Measurements from ENCODE around the gene SLC48A1.

SLC48A1 gene

DNA sequence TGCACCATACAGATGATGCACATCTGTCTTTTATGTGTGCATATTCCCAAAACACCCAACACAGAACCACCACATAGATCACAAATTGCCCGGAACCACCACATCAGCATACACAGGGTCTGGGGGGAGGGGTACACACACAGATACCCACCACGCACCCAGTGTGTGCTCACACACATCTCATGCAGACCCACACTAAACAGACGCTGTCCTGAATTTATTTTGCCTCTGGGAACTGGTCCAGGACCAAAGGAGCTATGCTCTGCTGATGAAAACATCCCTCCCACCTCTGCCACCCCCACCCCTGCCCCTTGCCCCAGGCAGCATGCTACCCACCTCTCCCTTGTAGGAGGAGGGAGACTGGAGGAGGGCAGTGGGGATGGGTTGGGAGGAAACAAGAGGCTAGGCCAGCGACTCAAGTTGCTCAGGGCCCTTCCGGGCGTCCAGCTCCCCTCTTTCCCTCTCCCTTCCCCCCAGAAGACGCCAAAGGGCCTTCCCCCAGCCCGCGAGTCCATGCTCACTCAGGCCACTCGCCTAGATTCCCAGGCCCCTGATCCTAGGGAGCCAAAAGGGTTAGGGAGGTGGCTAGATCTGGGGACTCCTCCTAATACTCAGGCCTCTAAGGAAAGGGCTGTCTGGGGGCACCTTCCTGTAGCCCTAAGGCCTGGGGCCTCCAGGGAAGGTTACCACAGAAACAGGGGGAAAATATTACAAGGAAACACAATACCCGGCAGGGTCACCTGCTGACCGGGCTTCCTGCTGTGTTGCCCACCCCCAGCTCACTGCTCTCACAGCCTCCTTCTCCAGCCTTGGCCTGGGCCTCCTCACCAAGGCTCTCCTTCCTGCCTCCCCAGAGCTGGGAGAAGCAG, 43.6 kb downstream of the SLC48A1 start:
- H3K27me3 ChIP-seq (ENCODE audit: control insufficient read depth in 2 of 2, insufficient read depth in 2 of 2, low read length in 2 of 2): no peaks in the 10 kb centered on the region
- peaks cover 54 to 68% of the 10 kb centered on the region in 2 donors for H3K4me1 ChIP-seq (ENCODE audit: control insufficient read depth in 2 of 2, insufficient read depth in 2 of 2, low read length in 2 of 2)
- no peaks in the 10 kb centered on the region for H3K36me3 ChIP-seq (ENCODE audit: control insufficient read depth in 2 of 2, insufficient read depth in 2 of 2, low read length in 2 of 2)
- no peaks in the 10 kb centered on the region for H3K9me3 ChIP-seq (ENCODE audit: control insufficient read depth in 2 of 2, low read length in 2 of 2)
- H3K9ac ChIP-seq (ENCODE audit: low read depth in 1 of 2, low read length in 2 of 2): peak overlapping the region; percentile 44 to 47
- H3K4me3 ChIP-seq (ENCODE audit: low read length in 2 of 2): peak overlapping the region; percentile 13 to 74
- peak overlapping the region; percentile 86 to 98 for H3K27ac ChIP-seq (ENCODE audit: low read depth in 2 of 2, low read length in 2 of 2)

DNA sequence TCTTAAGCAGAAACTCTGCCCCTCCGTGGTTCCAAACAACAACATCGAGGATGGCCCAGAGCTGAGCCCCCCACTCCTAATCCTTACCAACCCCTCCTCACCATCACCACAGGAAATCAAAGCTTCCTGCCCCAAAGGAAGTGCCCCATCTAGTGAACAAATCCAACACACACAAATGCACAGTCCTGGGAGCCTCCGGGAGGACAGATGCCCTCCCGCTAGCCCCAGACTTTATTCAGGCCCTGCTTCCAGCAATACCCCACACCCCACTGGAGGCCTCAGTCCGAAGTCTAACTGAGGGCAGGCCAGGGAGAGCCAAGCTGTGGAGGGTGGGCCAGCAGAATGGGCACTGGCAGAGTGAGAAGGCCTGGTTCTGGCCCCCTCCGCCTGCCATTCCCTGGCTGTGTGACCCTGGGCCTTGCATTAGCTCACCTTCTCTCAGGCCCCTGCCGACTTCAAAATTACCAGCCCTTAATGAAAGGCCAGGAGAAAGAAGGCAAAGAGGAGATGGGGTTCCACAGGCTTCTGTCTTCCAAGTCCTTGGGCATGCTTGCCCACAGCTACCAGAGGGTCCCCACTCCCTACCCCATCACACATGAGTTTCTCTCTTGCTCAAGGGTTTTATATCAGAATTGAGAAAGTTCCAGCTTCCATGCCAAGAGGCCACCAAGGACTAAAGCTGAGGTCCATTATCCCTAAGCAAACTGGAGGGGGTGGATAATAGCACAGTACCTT, 44.4 kb downstream of the SLC48A1 start:
- H3K9ac ChIP-seq (ENCODE audit: low read depth in 1 of 2, low read length in 2 of 2): peak overlapping the region; percentile 47 to 71

GRCh38 chr12:47818007-47818376, 45.0 kb downstream of the SLC48A1 start:
- Histone ChIP-seq H3K36me3 (ENCODE audit: control insufficient read depth in 2 of 2, insufficient read depth in 2 of 2, low read length in 2 of 2) (no peaks in the 10 kb centered on the region), H3K27ac (ENCODE audit: low read depth in 2 of 2, low read length in 2 of 2) (peak overlapping the region; percentile 86 to 98), H3K9ac (ENCODE audit: low read depth in 1 of 2, low read length in 2 of 2) (peak overlapping the region; percentile 71 to 75), H3K4me1 (ENCODE audit: control insufficient read depth in 2 of 2, insufficient read depth in 2 of 2, low read length in 2 of 2) (peaks cover 46 to 59% of the 10 kb centered on the region in 2 donors), H3K27me3 (ENCODE audit: control insufficient read depth in 2 of 2, insufficient read depth in 2 of 2, low read length in 2 of 2) (no peaks in the 10 kb centered on the region), H3K9me3 (ENCODE audit: control insufficient read depth in 2 of 2, low read length in 2 of 2) (no peaks in the 10 kb centered on the region), H3K4me3 (ENCODE audit: low read length in 2 of 2) (peak overlapping the region; percentile 64 to 74)

More for the DNA sequence above, 44.4 kb downstream of the SLC48A1 start:
- H3K9me3 ChIP-seq (ENCODE audit: control insufficient read depth in 2 of 2, low read length in 2 of 2): no peaks in the 10 kb centered on the region
- peak overlapping the region; percentile 86 to 98 for H3K27ac ChIP-seq (ENCODE audit: low read depth in 2 of 2, low read length in 2 of 2)
- H3K4me1 ChIP-seq (ENCODE audit: control insufficient read depth in 2 of 2, insufficient read depth in 2 of 2, low read length in 2 of 2): peaks cover 48 to 63% of the 10 kb centered on the region in 2 donors
- H3K27me3 ChIP-seq (ENCODE audit: control insufficient read depth in 2 of 2, insufficient read depth in 2 of 2, low read length in 2 of 2): no peaks in the 10 kb centered on the region
- peak overlapping the region; percentile 29 to 74 for H3K4me3 ChIP-seq (ENCODE audit: low read length in 2 of 2)
- no peaks in the 10 kb centered on the region for H3K36me3 ChIP-seq (ENCODE audit: control insufficient read depth in 2 of 2, insufficient read depth in 2 of 2, low read length in 2 of 2)

- H3K9me3 ChIP-seq (ENCODE audit: control insufficient read depth in 2 of 2, low read length in 2 of 2): no peaks in the 10 kb centered on the region
- H3K4me1 ChIP-seq (ENCODE audit: control insufficient read depth in 2 of 2, insufficient read depth in 2 of 2, low read length in 2 of 2): peaks cover 42 to 54% of the 10 kb centered on the region in 2 donors
- peak overlapping the region; percentile 71 to 75 for H3K9ac ChIP-seq (ENCODE audit: low read depth in 1 of 2, low read length in 2 of 2)
- H3K27me3 ChIP-seq (ENCODE audit: control insufficient read depth in 2 of 2, insufficient read depth in 2 of 2, low read length in 2 of 2): no peaks in the 10 kb centered on the region
- H3K27ac ChIP-seq (ENCODE audit: low read depth in 2 of 2, low read length in 2 of 2): peak overlapping the region; percentile 86 to 98
- H3K4me3 ChIP-seq (ENCODE audit: low read length in 2 of 2): peak overlapping the region; percentile 64 to 74
- H3K36me3 ChIP-seq (ENCODE audit: control insufficient read depth in 2 of 2, insufficient read depth in 2 of 2, low read length in 2 of 2): no peaks in the 10 kb centered on the region
Measured at GRCh38 chr12:47818467-47819137, 45.6 kb downstream of the SLC48A1 start.

- Histone ChIP-seq H3K9me3 (ENCODE audit: control insufficient read depth in 2 of 2, low read length in 2 of 2) (no peaks in the 10 kb centered on the region), H3K27ac (ENCODE audit: low read depth in 2 of 2, low read length in 2 of 2) (peak overlapping the region; percentile 86 to 98), H3K27me3 (ENCODE audit: control insufficient read depth in 2 of 2, insufficient read depth in 2 of 2, low read length in 2 of 2) (no peaks in the 10 kb centered on the region), H3K9ac (ENCODE audit: low read depth in 1 of 2, low read length in 2 of 2) (peak overlapping the region; percentile 75 to 88), H3K36me3 (ENCODE audit: control insufficient read depth in 2 of 2, insufficient read depth in 2 of 2, low read length in 2 of 2) (no peaks in the 10 kb centered on the region), H3K4me3 (ENCODE audit: low read length in 2 of 2) (peak overlapping the region; percentile 64 to 86), H3K4me1 (ENCODE audit: control insufficient read depth in 2 of 2, insufficient read depth in 2 of 2, low read length in 2 of 2) (peaks cover 39 to 47% of the 10 kb centered on the region in 2 donors)
Measured at GRCh38 chr12:47819138-47819895, 46.3 kb downstream of the SLC48A1 start.

GRCh38 chr12:47819896-47820630, 47.0 kb downstream of the SLC48A1 start, which contains the start of gene HDAC7:
Gene HDAC7 (minus strand): TSS chr12:47819903. CDS start chr12:47819785, 118 bp downstream.
- H3K4me1 ChIP-seq (ENCODE audit: control insufficient read depth in 2 of 2, insufficient read depth in 2 of 2, low read length in 2 of 2): peaks cover 38 to 41% of the 10 kb centered on the region in 2 donors
- no peaks in the 10 kb centered on the region for H3K27me3 ChIP-seq (ENCODE audit: control insufficient read depth in 2 of 2, insufficient read depth in 2 of 2, low read length in 2 of 2)
- H3K9ac ChIP-seq (ENCODE audit: low read depth in 1 of 2, low read length in 2 of 2): peak within 1 kb of the TSS; percentile 88 to 95
- H3K9me3 ChIP-seq (ENCODE audit: control insufficient read depth in 2 of 2, low read length in 2 of 2): no peaks in the 10 kb centered on the region
- H3K36me3 ChIP-seq (ENCODE audit: control insufficient read depth in 2 of 2, insufficient read depth in 2 of 2, low read length in 2 of 2): no peaks in the 10 kb centered on the region
- peak within 1 kb of the TSS; percentile 86 to 98 for H3K27ac ChIP-seq (ENCODE audit: low read depth in 2 of 2, low read length in 2 of 2)
- peak within 1 kb of the TSS; percentile 79 to 86 for H3K4me3 ChIP-seq (ENCODE audit: low read length in 2 of 2)

GRCh38 chr12:47820631-47821345, 47.8 kb downstream of the SLC48A1 start:
- no peaks in the 10 kb centered on the region for H3K36me3 ChIP-seq (ENCODE audit: control insufficient read depth in 2 of 2, insufficient read depth in 2 of 2, low read length in 2 of 2)
- H3K9ac ChIP-seq (ENCODE audit: low read depth in 1 of 2, low read length in 2 of 2): peak overlapping the region; percentile 88 to 95
- no peaks in the 10 kb centered on the region for H3K9me3 ChIP-seq (ENCODE audit: control insufficient read depth in 2 of 2, low read length in 2 of 2)
- peaks cover 39 to 43% of the 10 kb centered on the region in 2 donors for H3K4me1 ChIP-seq (ENCODE audit: control insufficient read depth in 2 of 2, insufficient read depth in 2 of 2, low read length in 2 of 2)
- peak overlapping the region; percentile 79 to 86 for H3K4me3 ChIP-seq (ENCODE audit: low read length in 2 of 2)
- peak overlapping the region; percentile 86 to 98 for H3K27ac ChIP-seq (ENCODE audit: low read depth in 2 of 2, low read length in 2 of 2)
- no peaks in the 10 kb centered on the region for H3K27me3 ChIP-seq (ENCODE audit: control insufficient read depth in 2 of 2, insufficient read depth in 2 of 2, low read length in 2 of 2)

GRCh38 chr12:47821346-47821706, 48.3 kb downstream of the SLC48A1 start:
- Histone ChIP-seq H3K27me3 (ENCODE audit: control insufficient read depth in 2 of 2, insufficient read depth in 2 of 2, low read length in 2 of 2) (no peaks in the 10 kb centered on the region), H3K9me3 (ENCODE audit: control insufficient read depth in 2 of 2, low read length in 2 of 2) (no peaks in the 10 kb centered on the region), H3K9ac (ENCODE audit: low read depth in 1 of 2, low read length in 2 of 2) (peak overlapping the region in 1 of 2 donors; percentile 95), H3K4me1 (ENCODE audit: control insufficient read depth in 2 of 2, insufficient read depth in 2 of 2, low read length in 2 of 2) (peaks cover 39 to 43% of the 10 kb centered on the region in 2 donors), H3K4me3 (ENCODE audit: low read length in 2 of 2) (no peak overlapping the region), H3K27ac (ENCODE audit: low read depth in 2 of 2, low read length in 2 of 2) (peak overlapping the region; percentile 86 to 98), H3K36me3 (ENCODE audit: control insufficient read depth in 2 of 2, insufficient read depth in 2 of 2, low read length in 2 of 2) (no peaks in the 10 kb centered on the region)
